Breast epithelium (tissue), 3 donors: Measurements from ENCODE around the gene CASKIN2.

Experiments used
- CTCF ChIP-seq, 3 donors: fragments of 450-650 bp; IDR thresholded peaks; one replicate each; pipeline ENCODE4 v1.5.1; 2016 to 2017; ENCODE audit warnings: antibody characterized with exemption in 3 of 3, mild to moderate bottlenecking in 3 of 3, moderate library complexity in 3 of 3
- POLR2A ChIP-seq: fragments of 450-650 bp; IDR thresholded peaks from one replicate; pipeline ENCODE4 v1.6.1; 2016; ENCODE audit warnings: antibody characterized with exemption, mild to moderate bottlenecking, moderate library complexity
- POLR2AphosphoS5 ChIP-seq, 3 donors: sonication (generic); formaldehyde crosslinking; IDR thresholded peaks; one replicate each; pipeline ENCODE4 v1.6.1; 2017; ENCODE audit warnings: antibody characterized with exemption in 3 of 3

GRCh38 chr17:75476271-75476671 lies 39.1 kb downstream of the CASKIN2 start:
- TF ChIP-seq CTCF (IDR thresholded peaks at IDR 0.05) (no peak), POLR2AphosphoS5 (IDR thresholded peaks at IDR 0.05) (no peak), POLR2A (no peak)
